Stomach (tissue), 9 donors: Measurements from ENCODE around the gene NTM. TPM values are rescaled to one million over a fixed set of nuclear protein-coding genes. Genes with fewer than 3 reads are reported as not detected.

Experiments
- DNase-seq, 2 donors: peaks; one replicate each; pipeline versions ENCODE4 v3.0.0 to v3.0.0-alpha.2; 2013 to 2019
- H3K27ac ChIP-seq, 5 donors: fragments of 200-600 bp in 4 of 5; sonication (generic) in 4 of 5; one replicate each; pipeline ENCODE4 v1.5.1; 2013 to 2019; ENCODE audit warnings: mild to moderate bottlenecking in 1 of 5, moderate library complexity in 1 of 5
- H3K27me3 ChIP-seq, 3 donors: fragments of 200-600 bp; sonication (generic); one replicate each; pipeline ENCODE4 v1.5.1; 2017 to 2019; ENCODE audit warnings: mixed run types in 1 of 3
- H3K36me3 ChIP-seq, 4 donors: fragments of 200-600 bp; sonication (generic); 1 replicate in 3 of 4; 2 replicates in 1 of 4; pipeline ENCODE4 v1.5.1; 2016 to 2019
- H3K4me1 ChIP-seq, 4 donors: fragments of 200-600 bp; sonication (generic); one replicate each; pipeline ENCODE4 v1.5.1; 2016 to 2019
- H3K4me3 ChIP-seq, 4 donors: fragments of 200-600 bp; sonication (generic) in 3 of 4; one replicate each; pipeline ENCODE4 v1.5.1; 2016 to 2019; ENCODE audit warnings: mild to moderate bottlenecking in 1 of 4
- H3K9me3 ChIP-seq, 4 donors: fragments of 200-600 bp; sonication (generic); one replicate each; pipeline ENCODE4 v1.5.1; 2016 to 2019
- CTCF ChIP-seq, 7 experiments: fragments of 450-650 bp in 4 of 7; fragments of 200-600 bp in 3 of 7; sonication (generic) in 3 of 7; IDR thresholded peaks; one replicate each; pipeline ENCODE4 v1.5.1; 2016 to 2019; ENCODE audit warnings: antibody characterized with exemption in 7 of 7, control low read depth in 2 of 7, mild to moderate bottlenecking in 1 of 7
- EP300 ChIP-seq: sonication (generic); formaldehyde crosslinking; IDR thresholded peaks from one replicate; pipeline ENCODE4 v1.6.1; 2017; ENCODE audit warnings: antibody characterized with exemption
- POLR2A ChIP-seq, 4 donors: fragments of 450-650 bp; IDR thresholded peaks; one replicate each; pipeline ENCODE4 v1.6.1; 2016; ENCODE audit warnings: antibody characterized with exemption in 4 of 4, control low read depth in 2 of 4, mild to moderate bottlenecking in 1 of 4, moderate library complexity in 1 of 4
- POLR2AphosphoS5 ChIP-seq, 3 donors: sonication (generic); formaldehyde crosslinking; IDR thresholded peaks; one replicate each; pipeline ENCODE4 v1.6.1; 2016; ENCODE audit warnings: antibody characterized with exemption in 3 of 3
- WGBS, 5 donors: extraction: QIAGEN DNeasy Blood & Tissue Kit in 3 of 5; methylation state at CpG; one replicate each; pipeline versions ENCODE4 v1.1.5 to v1.1.7; 2013 to 2018; 5-methylcytosine and 5-hydroxymethylcytosine counted together
- intact Hi-C: fragments of 100-400 bp; cut with DNase I; formaldehyde crosslinking; loops from one replicate; pipeline ENCODE4 v1.15.1; 2023; ENCODE audit warnings: low total_unique reads
- polyA plus RNA-seq, 3 donors: library from polyadenylated mRNA; stranded (reverse); fragments of 200-250 nt; gene quantifications; one replicate each; pipeline ENCODE4 v1.2.3, GENCODE V29; 2013
- total RNA-seq, 5 donors: library from RNA; depleted of rRNA; stranded (reverse); fragments of >200 nt; gene quantifications; one replicate each; pipeline versions ENCODE4 v1.1.0 to v1.2.3, GENCODE V29; 2014 to 2016
- donor health status: healthy with polysubstance abuse.
- donor health status: Bipolar disorder and iron deficiency.
- donor health status: healthy.

Gene NTM
- total and polyA plus RNA-seq, 8 donors: 0.50 to 8.4 (median 1.3) TPM; not detected in 3

- 72 to 84% (median 82%) methylated on average over 3 of the region's 3 CpGs for WGBS, 5 donors
- intact Hi-C loops: no loop called here
- DNase-seq: no peak
These were observed 290.7 kb downstream of the NTM start for GRCh38 chr11:131661132-131661531.

GRCh38 chr11:131662317-131662972, 292.0 kb downstream of the NTM start:
- H3K27ac ChIP-seq: no peak overlapping the region
- H3K36me3 ChIP-seq: no peaks in the 10 kb centered on the region
- no peak overlapping the region for H3K4me3 ChIP-seq
- WGBS, 5 donors: 70 to 75% (median 71%) methylated on average over 13 of the region's 13 CpGs
- TF ChIP-seq EP300 (no peak), CTCF (IDR thresholded peaks at IDR 0.05) (no peak), POLR2A (IDR thresholded peaks at IDR 0.05) (no peak), POLR2AphosphoS5 (IDR thresholded peaks at IDR 0.05) (no peak)
- intact Hi-C loops: no loop called here
- H3K4me1 ChIP-seq: no peaks in the 10 kb centered on the region
- H3K27me3 ChIP-seq: peaks cover 0 to 32% (median 0%) of the 10 kb centered on the region in 3 donors
- no peak for DNase-seq
- H3K9me3 ChIP-seq: no peaks in the 10 kb centered on the region

More at GRCh38 chr11:131661132-131661531, 290.7 kb downstream of the NTM start:
- TF ChIP-seq EP300 (no peak), POLR2A (IDR thresholded peaks at IDR 0.05) (no peak)
- Histone ChIP-seq H3K9me3 (no peaks in the 10 kb centered on the region), H3K27me3 (peaks cover 0 to 22% (median 0%) of the 10 kb centered on the region in 3 donors), H3K36me3 (no peaks in the 10 kb centered on the region), H3K4me3 (no peak overlapping the region), H3K27ac (no peak overlapping the region), H3K4me1 (no peaks in the 10 kb centered on the region)

GRCh38 chr11:131662993-131663392, 292.6 kb downstream of the NTM start:
- TF ChIP-seq CTCF (IDR thresholded peaks at IDR 0.05): no peak
- no peak for TF ChIP-seq EP300
- no peak for TF ChIP-seq POLR2A (IDR thresholded peaks at IDR 0.05)
- no peak for TF ChIP-seq POLR2AphosphoS5 (IDR thresholded peaks at IDR 0.05)
- 78 to 85% (median 82%) methylated on average over 9 of the region's 9 CpGs for WGBS, 5 donors
- no peaks in the 10 kb centered on the region for H3K9me3 ChIP-seq
- H3K27me3 ChIP-seq: peaks cover 0 to 38% (median 0%) of the 10 kb centered on the region in 3 donors
- H3K4me3 ChIP-seq: no peak overlapping the region
- no peaks in the 10 kb centered on the region for H3K36me3 ChIP-seq
- H3K4me1 ChIP-seq: no peaks in the 10 kb centered on the region
- intact Hi-C loops: no loop called here
- no peak overlapping the region for H3K27ac ChIP-seq
- no peak for DNase-seq

GRCh38 chr11:131663405-131664200, 293.2 kb downstream of the NTM start:
- intact Hi-C loops: no loop called here
- Histone ChIP-seq H3K27ac (no peak overlapping the region), H3K36me3 (no peaks in the 10 kb centered on the region), H3K27me3 (peaks cover 0 to 36% (median 0%) of the 10 kb centered on the region in 3 donors), H3K4me3 (no peak overlapping the region), H3K9me3 (no peaks in the 10 kb centered on the region), H3K4me1 (no peaks in the 10 kb centered on the region)
- DNase-seq: no peak
- 64 to 77% (median 74%) methylated on average over 10 of the region's 10 CpGs for WGBS, 5 donors
- TF ChIP-seq POLR2AphosphoS5 (IDR thresholded peaks at IDR 0.05) (no peak), EP300 (no peak), CTCF (IDR thresholded peaks at IDR 0.05) (no peak), POLR2A (IDR thresholded peaks at IDR 0.05) (no peak)
